Activated naive CD8-positive, alpha-beta T cell (primary cell): Measurements from ENCODE around the gene PLA2G5.
"Not testable (repeated sequence)": the region's sequence is repeated elsewhere in the genome, so short reads cannot be mapped to it uniquely, and the experiment has no call there.

Experiments
- H3K27ac Mint-ChIP-seq: one replicate; pipeline ENCODE4 v1.8.0; 2021; ENCODE audit warnings: mixed read lengths
- H3K27me3 Mint-ChIP-seq: one replicate; pipeline ENCODE4 v1.8.0; 2021; ENCODE audit warnings: mixed read lengths
- H3K36me3 Mint-ChIP-seq: one replicate; pipeline ENCODE4 v1.8.0; 2021; ENCODE audit warnings: mixed read lengths
- H3K4me1 Mint-ChIP-seq: one replicate; pipeline ENCODE4 v1.8.0; 2021; ENCODE audit warnings: low read depth, mixed read lengths
- H3K4me3 Mint-ChIP-seq: one replicate; pipeline ENCODE4 v1.8.0; 2021; ENCODE audit warnings: mild to moderate bottlenecking, mixed read lengths
- H3K9me3 Mint-ChIP-seq: one replicate; pipeline ENCODE4 v1.8.0; 2021; ENCODE audit warnings: low read depth, mixed read lengths

Gene PLA2G5

GRCh38 chr1:20069874-20070273 is at the start of gene PLA2G5:
Gene PLA2G5, plus strand, starts transcription at chr1:20070194. Its CDS starts 14,637 bp downstream, at chr1:20084831.
- Mint-ChIP-seq H3K27me3 (no peaks in the 10 kb centered on the region), H3K9me3 (no peaks in the 10 kb centered on the region), H3K4me1 (no peaks in the 10 kb centered on the region), H3K4me3 (no peak within 1 kb of the TSS), H3K27ac (no peak within 1 kb of the TSS), H3K36me3 (no peaks in the 10 kb centered on the region)

- no peaks in the 10 kb centered on the region for H3K4me1 Mint-ChIP-seq
- no peaks in the 10 kb centered on the region for H3K36me3 Mint-ChIP-seq
- no peak overlapping the region for H3K27ac Mint-ChIP-seq
- no peak overlapping the region for H3K4me3 Mint-ChIP-seq
- H3K9me3 Mint-ChIP-seq: no peaks in the 10 kb centered on the region
- peaks cover 32% of the 10 kb centered on the region for H3K27me3 Mint-ChIP-seq
Observed at GRCh38 chr1:20028125-20028524, 41.9 kb upstream of the PLA2G5 start.

- Mint-ChIP-seq H3K36me3 (no peaks in the 10 kb centered on the region), H3K4me1 (no peaks in the 10 kb centered on the region), H3K27me3 (peaks cover 32% of the 10 kb centered on the region), H3K27ac (no peak overlapping the region), H3K4me3 (no peak overlapping the region), H3K9me3 (no peaks in the 10 kb centered on the region)
Observed at GRCh38 chr1:20028726-20029125, 41.3 kb upstream of the PLA2G5 start.

- no peaks in the 10 kb centered on the region for H3K4me1 Mint-ChIP-seq
- H3K4me3 Mint-ChIP-seq: no peak overlapping the region
- peaks cover 2% of the 10 kb centered on the region for H3K9me3 Mint-ChIP-seq
- H3K36me3 Mint-ChIP-seq: peaks cover 5% of the 10 kb centered on the region
- no peak overlapping the region for H3K27ac Mint-ChIP-seq
- peaks cover 32% of the 10 kb centered on the region for H3K27me3 Mint-ChIP-seq
Observed at GRCh38 chr1:20029178-20029912, 40.6 kb upstream of the PLA2G5 start.

- not testable (repeated sequence) for H3K36me3 Mint-ChIP-seq, H3K9me3 Mint-ChIP-seq, H3K27ac Mint-ChIP-seq, H3K4me1 Mint-ChIP-seq, H3K4me3 Mint-ChIP-seq
- peaks cover 36% of the 10 kb centered on the region for H3K27me3 Mint-ChIP-seq
Observed at GRCh38 chr1:20030436-20031151, 39.4 kb upstream of the PLA2G5 start.

GRCh38 chr1:20031161-20031560 is 38.8 kb upstream of the PLA2G5 start:
- H3K4me1 Mint-ChIP-seq: no peaks in the 10 kb centered on the region
- H3K4me3 Mint-ChIP-seq: no peak overlapping the region
- H3K9me3 Mint-ChIP-seq: peaks cover 11% of the 10 kb centered on the region
- no peak overlapping the region for H3K27ac Mint-ChIP-seq
- H3K27me3 Mint-ChIP-seq: peaks cover 36% of the 10 kb centered on the region
- H3K36me3 Mint-ChIP-seq: peaks cover 11% of the 10 kb centered on the region

GRCh38 chr1:20031836-20032235 is 38.2 kb upstream of the PLA2G5 start:
- peaks cover 12% of the 10 kb centered on the region for H3K9me3 Mint-ChIP-seq
- H3K4me3 Mint-ChIP-seq: no peak overlapping the region
- no peak overlapping the region for H3K27ac Mint-ChIP-seq
- peaks cover 30% of the 10 kb centered on the region for H3K27me3 Mint-ChIP-seq
- H3K4me1 Mint-ChIP-seq: no peaks in the 10 kb centered on the region
- H3K36me3 Mint-ChIP-seq: peaks cover 11% of the 10 kb centered on the region

GRCh38 chr1:20032425-20032824 is 37.6 kb upstream of the PLA2G5 start:
- peaks cover 15% of the 10 kb centered on the region for H3K36me3 Mint-ChIP-seq
- peaks cover 12% of the 10 kb centered on the region for H3K9me3 Mint-ChIP-seq
- H3K4me1 Mint-ChIP-seq: peaks cover 6% of the 10 kb centered on the region
- H3K27ac Mint-ChIP-seq: no peak overlapping the region
- H3K27me3 Mint-ChIP-seq: peaks cover 25% of the 10 kb centered on the region
- no peak overlapping the region for H3K4me3 Mint-ChIP-seq

GRCh38 chr1:20033420-20033819 is 36.6 kb upstream of the PLA2G5 start:
- Mint-ChIP-seq H3K27ac (no peak overlapping the region), H3K36me3 (peaks cover 15% of the 10 kb centered on the region), H3K4me1 (peaks cover 16% of the 10 kb centered on the region), H3K4me3 (no peak overlapping the region), H3K27me3 (peaks cover 20% of the 10 kb centered on the region), H3K9me3 (peaks cover 12% of the 10 kb centered on the region)

GRCh38 chr1:20035114-20035513 is 34.9 kb upstream of the PLA2G5 start:
- Mint-ChIP-seq H3K27me3 (peaks cover 7% of the 10 kb centered on the region), H3K9me3 (peaks cover 12% of the 10 kb centered on the region), H3K4me1 (peaks cover 17% of the 10 kb centered on the region), H3K36me3 (peaks cover 15% of the 10 kb centered on the region), H3K27ac (no peak overlapping the region), H3K4me3 (no peak overlapping the region)

- Mint-ChIP-seq H3K4me1 (peaks cover 17% of the 10 kb centered on the region), H3K27me3 (peaks cover 7% of the 10 kb centered on the region), H3K36me3 (peaks cover 15% of the 10 kb centered on the region), H3K27ac (no peak overlapping the region), H3K4me3 (no peak overlapping the region), H3K9me3 (peaks cover 12% of the 10 kb centered on the region)
Observed at GRCh38 chr1:20037877-20038276, 32.1 kb upstream of the PLA2G5 start.

- peaks cover 10% of the 10 kb centered on the region for H3K9me3 Mint-ChIP-seq
- no peaks in the 10 kb centered on the region for H3K27me3 Mint-ChIP-seq
- peaks cover 3% of the 10 kb centered on the region for H3K4me1 Mint-ChIP-seq
- H3K36me3 Mint-ChIP-seq: peaks cover 8% of the 10 kb centered on the region
- no peak overlapping the region for H3K27ac Mint-ChIP-seq
- H3K4me3 Mint-ChIP-seq: no peak overlapping the region
Observed at GRCh38 chr1:20047096-20047495, 22.9 kb upstream of the PLA2G5 start.

GRCh38 chr1:20048563-20048962 is 21.4 kb upstream of the PLA2G5 start:
- H3K9me3 Mint-ChIP-seq: peaks cover 20% of the 10 kb centered on the region
- H3K36me3 Mint-ChIP-seq: peaks cover 13% of the 10 kb centered on the region

GRCh38 chr1:20049056-20049798 is 20.8 kb upstream of the PLA2G5 start:
- Mint-ChIP-seq H3K36me3 (peaks cover 14% of the 10 kb centered on the region), H3K9me3 (peaks cover 20% of the 10 kb centered on the region), H3K27ac (peak overlapping the region; percentile 24)
- not testable (repeated sequence) for H3K4me3 Mint-ChIP-seq, H3K27me3 Mint-ChIP-seq, H3K4me1 Mint-ChIP-seq

More at GRCh38 chr1:20048563-20048962, 21.4 kb upstream of the PLA2G5 start:
- no peak overlapping the region for H3K27ac Mint-ChIP-seq
- peaks cover 3% of the 10 kb centered on the region for H3K4me1 Mint-ChIP-seq
- H3K4me3 Mint-ChIP-seq: no peak overlapping the region
- H3K27me3 Mint-ChIP-seq: no peaks in the 10 kb centered on the region

GRCh38 chr1:20051218-20051829 is 18.7 kb upstream of the PLA2G5 start:
- no peaks in the 10 kb centered on the region for H3K27me3 Mint-ChIP-seq
- H3K9me3 Mint-ChIP-seq: peaks cover 20% of the 10 kb centered on the region
- peaks cover 3% of the 10 kb centered on the region for H3K4me1 Mint-ChIP-seq
- no peak overlapping the region for H3K4me3 Mint-ChIP-seq
- peaks cover 14% of the 10 kb centered on the region for H3K36me3 Mint-ChIP-seq
- H3K27ac Mint-ChIP-seq: no peak overlapping the region
